Stimulated activated CD4-positive, alpha-beta T cell treated with anti-CD3 and anti-CD28 coated beads, Interleukin-15, amount 100 ng/mL, for 1 hour (primary cell): ENCODE measurements around the gene HAGH.

Experiments used
- DNase-seq, 2 donors: peaks; one replicate each; pipeline ENCODE4 v3.0.0-alpha.2; 2020; ENCODE audit warnings: low read depth in 1 of 2, low spot score in 1 of 2

HAGH gene

GRCh38 chr16:1775006-1775845, 51.4 kb downstream of the HAGH start:
- no peak for DNase-seq

- DNase-seq = no peak
Measured at GRCh38 chr16:1774448-1774780, 52.2 kb downstream of the HAGH start.

- DNase-seq = no peak
Measured at GRCh38 chr16:1773703-1774447, 52.8 kb downstream of the HAGH start.

GRCh38 chr16:1772908-1773702, 53.5 kb downstream of the HAGH start, which contains the start of gene MRPS34:
Gene MRPS34, minus strand, starts transcription at chr16:1773134. Its CDS starts 15 bp downstream, at chr16:1773119.
- peak; percentile 55 to 68 for DNase-seq

- DNase-seq = peak in 1 of 2 donors; percentile 31
Measured at GRCh38 chr16:1772362-1772907, 54.2 kb downstream of the HAGH start, which contains the start of gene EME2. Gene EME2, plus strand, starts transcription at chr16:1772810. Its CDS starts 418 bp downstream, at chr16:1773228.

- DNase-seq = no peak
Measured at GRCh38 chr16:1771864-1772361, 54.7 kb downstream of the HAGH start.

- DNase-seq = peak; percentile 62 to 75
Measured at GRCh38 chr16:1771188-1771863, 55.3 kb downstream of the HAGH start, which contains the start of gene NME3. Gene NME3, minus strand, starts transcription at chr16:1771543. Its CDS starts 9 bp downstream, at chr16:1771534.

GRCh38 chr16:1770328-1771187, 56.1 kb downstream of the HAGH start:
- DNase-seq = peak in 1 of 2 donors; percentile 57

- DNase-seq = no peak
Measured at GRCh38 chr16:1769402-1770300, 57.0 kb downstream of the HAGH start.

GRCh38 chr16:1768767-1769401, 57.7 kb downstream of the HAGH start:
- no peak for DNase-seq

GRCh38 chr16:1768061-1768766, 58.4 kb downstream of the HAGH start:
- no peak for DNase-seq

GRCh38 chr16:1767116-1767994, 59.3 kb downstream of the HAGH start:
- DNase-seq = no peak

GRCh38 chr16:1766701-1767100, 59.9 kb downstream of the HAGH start:
- no peak for DNase-seq

GRCh38 chr16:1766231-1766630, 60.4 kb downstream of the HAGH start:
- no peak for DNase-seq

GRCh38 chr16:1765826-1766225, 60.8 kb downstream of the HAGH start:
- no peak for DNase-seq

GRCh38 chr16:1764971-1765370, 61.7 kb downstream of the HAGH start:
- no peak for DNase-seq
